H1 (cell line): ENCODE data around the gene SWI5. TPM values are rescaled to one million over a fixed set of nuclear protein-coding genes. Genes with fewer than 3 reads are reported as not detected.

Experiments used
- CTCF ChIA-PET: fragments of 300-600 bp; sonication (Branson Sonifier 250); formaldehyde crosslinking; loops from one replicate; lab custom pipeline; 2021; ENCODE audit not compliant: partially characterized antibody; lab: Charles Lee
- POLR2A ChIA-PET: fragments of 300-600 bp; sonication (Branson Sonifier 250); formaldehyde crosslinking; loops from one replicate; lab custom pipeline; 2021; ENCODE audit warnings: inconsistent platforms; ENCODE audit not compliant: partially characterized antibody; lab: Charles Lee
- DNase-seq, 2 experiments: peaks; one replicate each; pipeline versions ENCODE4 v3.0.0 to v3.0.0-alpha.2; 2010 to 2022; ENCODE audit warnings: low spot score in 2 of 2, low read depth in 1 of 2, mixed read lengths in 1 of 2
- FAIRE-seq: peaks from 2 replicates; lab custom pipeline; 2011; peaks lifted over from hg19 to GRCh38; lab: Jason Lieb, UNC
- H2AFZ ChIP-seq: 2 replicates; pipeline ENCODE4 v1.8.1; 2012; ENCODE audit warnings: low read length, inconsistent platforms
- H2AK5ac ChIP-seq: 2 replicates; pipeline ENCODE4 v1.6.1; 2013; ENCODE audit warnings: low read depth, low read length
- H2BK120ac ChIP-seq: replicated peaks from 2 replicates; pipeline ENCODE3; 2013; ENCODE audit warnings: low read depth, low read length, inconsistent platforms
- H2BK12ac ChIP-seq: 2 replicates; pipeline ENCODE4 v1.6.1; 2013; ENCODE audit warnings: low read depth, low read length
- H2BK15ac ChIP-seq: 2 replicates; pipeline ENCODE4 v1.6.1; 2013; ENCODE audit warnings: low read length
- H2BK20ac ChIP-seq: 2 replicates; pipeline ENCODE4 v1.6.1; 2013; ENCODE audit warnings: low read length
- H2BK5ac ChIP-seq: 2 replicates; pipeline ENCODE4 v1.6.1; 2013; ENCODE audit warnings: low read depth, low read length
- H3K14ac ChIP-seq: 2 replicates; pipeline ENCODE4 v1.6.1; 2013; ENCODE audit warnings: inconsistent platforms; ENCODE audit not compliant: insufficient read length
- H3K18ac ChIP-seq: 2 replicates; pipeline ENCODE4 v1.6.1; 2013; ENCODE audit warnings: low read length; ENCODE audit errors: extremely low read depth
- H3K23ac ChIP-seq: 2 replicates; pipeline ENCODE4 v1.6.1; 2013; ENCODE audit warnings: inconsistent platforms; ENCODE audit not compliant: insufficient read length
- H3K23me2 ChIP-seq: 2 replicates; pipeline ENCODE4 v1.6.1; 2013; ENCODE audit warnings: low read depth, low read length
- H3K27ac ChIP-seq: 2 replicates; pipeline ENCODE4 v1.6.1; 2011; ENCODE audit warnings: low read depth, low read length, inconsistent platforms
- H3K27me3 ChIP-seq, 4 experiments: replicated peaks in 1 of 4; 1 replicate in 1 of 4; 2 replicates in 3 of 4; pipeline versions ENCODE4 v1.6.1 to v1.8.1; 2011 to 2013; ENCODE audit warnings: low read length in 3 of 4, mild to moderate bottlenecking in 3 of 4, inconsistent platforms in 2 of 4, mixed read lengths in 2 of 4, moderate library complexity in 1 of 4; ENCODE audit not compliant: control insufficient read depth in 3 of 4, insufficient read depth in 3 of 4; ENCODE audit errors: extremely low read depth in 1 of 4
- H3K36me3 ChIP-seq, 4 experiments: 2 replicates each; pipeline versions ENCODE4 v1.6.1 to v1.8.1; 2011 to 2013; ENCODE audit warnings: mild to moderate bottlenecking in 4 of 4, low read length in 3 of 4, moderate library complexity in 2 of 4, control low read depth in 1 of 4, inconsistent platforms in 1 of 4; ENCODE audit not compliant: insufficient read depth in 4 of 4, control insufficient read depth in 2 of 4
- H3K4ac ChIP-seq: replicated peaks from 2 replicates; pipeline ENCODE3; 2013; ENCODE audit warnings: low read length, low read depth, mixed read lengths, inconsistent platforms; ENCODE audit not compliant: insufficient read length
- H3K4me1 ChIP-seq, 4 experiments: replicated peaks in 1 of 4; 1 replicate in 1 of 4; 2 replicates in 3 of 4; pipeline versions ENCODE4 v1.6.1 to v1.8.1; 2011 to 2013; ENCODE audit warnings: low read length in 3 of 4, inconsistent platforms in 2 of 4, mixed read lengths in 1 of 4; ENCODE audit not compliant: insufficient read depth in 4 of 4, control insufficient read depth in 3 of 4
- H3K4me2 ChIP-seq, 2 experiments: 2 replicates each; pipeline versions ENCODE4 v1.6.1 to v1.8.1; 2011 to 2013; ENCODE audit warnings: low read depth in 2 of 2, low read length in 2 of 2, control low read depth in 1 of 2, inconsistent platforms in 1 of 2, mild to moderate bottlenecking in 1 of 2; ENCODE audit not compliant: insufficient read depth in 1 of 2
- H3K4me3 ChIP-seq, 4 experiments: fragments of 200-600, 300-600 bp in 1 of 4; sonication (generic), shearing (Covaris generic), sonication (Bioruptor Twin) in 1 of 4; 2 replicates each; pipeline versions ENCODE4 v1.5.1 to v1.8.1; 2011 to 2016; ENCODE audit warnings: low read length in 4 of 4, low read depth in 3 of 4, control low read depth in 2 of 4, inconsistent platforms in 2 of 4, mild to moderate bottlenecking in 2 of 4, mixed read lengths in 1 of 4, moderate library complexity in 1 of 4; ENCODE audit not compliant: insufficient read depth in 2 of 4; ENCODE audit errors: extremely low read depth in 1 of 4
- H3K56ac ChIP-seq: replicated peaks from 2 replicates; pipeline ENCODE3; 2013; ENCODE audit warnings: low read depth, mild to moderate bottlenecking, mixed read lengths, low read length, inconsistent platforms; ENCODE audit not compliant: insufficient read length
- H3K79me1 ChIP-seq: 2 replicates; pipeline ENCODE4 v1.6.1; 2013; ENCODE audit warnings: low read depth, low read length, control low read depth
- H3K79me2 ChIP-seq, 2 experiments: 2 replicates each; pipeline versions ENCODE4 v1.6.1 to v1.8.1; 2012 to 2013; ENCODE audit warnings: low read length in 2 of 2, mild to moderate bottlenecking in 2 of 2, inconsistent platforms in 1 of 2; ENCODE audit not compliant: insufficient read depth in 2 of 2, control insufficient read depth in 1 of 2
- H3K9ac ChIP-seq, 4 experiments: replicated peaks in 1 of 4; 1 replicate in 1 of 4; 2 replicates in 3 of 4; pipeline versions ENCODE4 v1.6.1 to v1.8.1; 2011 to 2013; ENCODE audit warnings: low read depth in 3 of 4, low read length in 3 of 4, control low read depth in 2 of 4, mild to moderate bottlenecking in 2 of 4, moderate library complexity in 2 of 4, inconsistent platforms in 1 of 4; ENCODE audit errors: extremely low read depth in 1 of 4
- H3K9me3 ChIP-seq, 2 experiments: 2 replicates each; pipeline versions ENCODE4 v1.6.1 to v1.8.1; 2012 to 2013; ENCODE audit warnings: mild to moderate bottlenecking in 2 of 2, moderate library complexity in 2 of 2, control low read depth in 1 of 2, inconsistent platforms in 1 of 2, low read depth in 1 of 2, low read length in 1 of 2, mixed read lengths in 1 of 2; ENCODE audit not compliant: insufficient read depth in 2 of 2
- H4K20me1 ChIP-seq, 2 experiments: replicated peaks in 1 of 2; 2 replicates each; pipeline versions ENCODE3 to v1.8.1; 2011 to 2013; ENCODE audit warnings: inconsistent platforms in 2 of 2, low read length in 2 of 2, mild to moderate bottlenecking in 1 of 2; ENCODE audit not compliant: insufficient read depth in 2 of 2, control insufficient read depth in 1 of 2
- H4K5ac ChIP-seq: 2 replicates; pipeline ENCODE4 v1.6.1; 2013; ENCODE audit warnings: low read length, low read depth, mixed read lengths, inconsistent platforms; ENCODE audit not compliant: insufficient read length
- H4K8ac ChIP-seq: 2 replicates; pipeline ENCODE4 v1.8.0; 2013; ENCODE audit warnings: mild to moderate bottlenecking, moderate library complexity, low read length, inconsistent platforms; ENCODE audit not compliant: insufficient read depth; ENCODE audit errors: extremely low read depth
- H4K91ac ChIP-seq: replicated peaks from 2 replicates; pipeline ENCODE3; 2013; ENCODE audit warnings: low read length, mixed read lengths, inconsistent platforms; ENCODE audit not compliant: insufficient read length
- BACH1 ChIP-seq: IDR thresholded peaks from 2 replicates; pipeline ENCODE4 v1.6.1; 2012; ENCODE audit warnings: low read length, improper control_type of control experiment
- CBX5 ChIP-seq: fragments of 300-800, 300-1000 bp; sonication (generic); IDR thresholded peaks from 2 replicates; pipeline ENCODE4 v1.7.1; 2016; ENCODE audit warnings: antibody characterized with exemption, low read length, low read depth
- CBX8 ChIP-seq: fragments of 300-800, 300-1000 bp; sonication (generic); IDR thresholded peaks from 2 replicates; pipeline ENCODE4 v1.7.1; 2016; ENCODE audit warnings: low read depth, low read length, borderline replicate concordance
- KDM5A ChIP-seq: fragments of 200-600 bp; IDR thresholded peaks from 2 replicates; pipeline ENCODE4 v1.7.1; 2012; ENCODE audit warnings: mild to moderate bottlenecking, low read length, inconsistent platforms, mixed read lengths
- POLR2AphosphoS5 ChIP-seq: IDR thresholded peaks from 2 replicates; pipeline ENCODE4 v1.6.1; 2011; ENCODE audit warnings: low read depth, low read length
- RAD21 ChIP-seq, 2 experiments: IDR thresholded peaks in 1 of 2; conservative IDR thresholded peaks in 1 of 2; 2 replicates each; pipeline ENCODE4 v1.6.1; 2011; ENCODE audit warnings: low read depth in 2 of 2, low read length in 2 of 2, improper control_type of control experiment in 1 of 2, inconsistent platforms in 1 of 2, mild to moderate bottlenecking in 1 of 2, moderate library complexity in 1 of 2
- SP1 ChIP-seq: IDR thresholded peaks from 2 replicates; pipeline ENCODE4 v1.6.1; 2011; ENCODE audit warnings: low read depth, low read length
- WGBS, 2 experiments: shearing (Covaris generic) in 1 of 2; methylation state at CpG; one replicate each; pipeline versions ENCODE4 v1.1.6 to v1.1.7; 2013 to 2015; ENCODE audit warnings: low lambda C conversion rate in 2 of 2, mixed read lengths in 2 of 2, inconsistent platforms in 1 of 2, low coverage in 1 of 2, missing lambda C conversion rate in 1 of 2; ENCODE audit not compliant: insufficient replicate concordance in 2 of 2, insufficient coverage in 1 of 2, insufficient read length in 1 of 2; ENCODE audit errors: extremely low coverage in 1 of 2, missing lambda C conversion rate in 1 of 2; 5-methylcytosine and 5-hydroxymethylcytosine counted together
- polyA plus RNA-seq, 7 experiments: library from polyadenylated mRNA; depleted of rRNA in 3 of 7; stranded (reverse) in 5 of 7; unstranded in 2 of 7; fragments of >200 nt in 5 of 7; fragments of 200-250 nt in 2 of 7; gene quantifications; 1 replicate in 5 of 7; 2 replicates in 1 of 7; 4 replicates in 1 of 7; pipeline versions ENCODE4 v1.2.1 to v1.2.3, GENCODE V29; 2011 to 2013; ENCODE audit warnings: missing spikeins in 2 of 7, mixed read lengths in 2 of 7
- total RNA-seq: library from RNA; stranded (reverse); fragmentation: NEBNext Ultra II Directional; extraction: Animal tissue kit (Norgen Biotek cat#: 25700); gene quantifications from 2 replicates; pipeline ENCODE4 v1.2.1, GENCODE V29; 2021
- TF ChIP-seq, protein P1 (sequence below), 3 experiments: IDR thresholded peaks; 1 replicate in 2 of 3; 2 replicates in 1 of 3; pipeline versions ENCODE4 v1.5.1 to v1.6.1; 2011; ENCODE audit warnings: low read length in 3 of 3, mild to moderate bottlenecking in 3 of 3, inconsistent platforms in 2 of 3, low read depth in 1 of 3, moderate library complexity in 1 of 3; ENCODE audit not compliant: insufficient read depth in 1 of 3; ENCODE audit errors: control extremely low read depth in 1 of 3
- TF ChIP-seq, protein P2 (sequence below): IDR thresholded peaks from 2 replicates; pipeline ENCODE4 v1.6.1; 2011; ENCODE audit warnings: low read length, improper control_type of control experiment
- TF ChIP-seq, protein P3 (sequence below): IDR thresholded peaks from 2 replicates; pipeline ENCODE4 v1.6.1; 2011; ENCODE audit warnings: low read depth, mild to moderate bottlenecking, low read length; ENCODE audit not compliant: insufficient read depth

SWI5 gene
- total and polyA plus RNA-seq, 2 of the 8 experiments (the other 6 are each of a cell fraction or from before 2014, with no cell fraction given), result 29.0 to 59.5 TPM

DNA sequence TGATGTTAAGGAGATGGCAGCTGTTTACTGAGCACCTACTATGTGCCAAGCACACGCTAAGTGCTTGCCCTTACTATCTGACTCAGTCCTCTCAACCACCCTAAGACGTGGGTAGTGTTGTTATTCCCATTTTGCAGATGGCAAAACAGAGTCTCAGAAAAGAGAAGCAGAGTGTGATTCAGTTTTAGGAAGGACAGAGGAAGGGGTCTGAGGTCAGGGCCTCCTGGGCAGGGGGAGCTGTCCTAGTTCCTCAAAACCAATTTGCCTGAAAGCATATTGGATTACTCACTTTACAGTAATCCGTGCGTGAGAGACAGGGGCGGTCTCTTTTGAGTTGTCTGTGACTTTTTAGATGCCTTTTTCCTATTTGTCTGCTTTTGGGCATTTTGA lies 49.7 kb upstream of the SWI5 start:
- H3K36me3 ChIP-seq, result peaks cover 2 to 8% (median 5%) of the 10 kb centered on the region in 4 experiments; a peak in 4 of 8 replicates
- H2BK5ac ChIP-seq, result no peak overlapping the region
- FAIRE-seq, result no peak
- no peak overlapping the region for H3K56ac ChIP-seq
- H2AK5ac ChIP-seq, result no peak overlapping the region
- H3K4ac ChIP-seq, result no peak overlapping the region
- H2BK20ac ChIP-seq, result no peak overlapping the region
- H3K79me2 ChIP-seq, result no peaks in the 10 kb centered on the region
- H3K9ac ChIP-seq, result no peak overlapping the region; a peak in 1 of 7 replicates
- no peaks in the 10 kb centered on the region for H3K9me3 ChIP-seq
- 86% methylated on average over 5 of the region's 5 CpGs; no CpG with 5 or more reads in 1 of the 2 experiments for WGBS, 2 experiments
- H2AFZ ChIP-seq, result no peak overlapping the region
- ChIA-PET CTCF (no interaction called here), POLR2A (interaction anchor here (1.2 to 3.1 kb wide), 2 partner anchors 13 to 26 kb away, joined by 3 to 7 read pairs; no protein-coding TSS in a partner anchor)
- H4K5ac ChIP-seq, result no peak overlapping the region
- H3K27me3 ChIP-seq, result no peaks in the 10 kb centered on the region
- H2BK120ac ChIP-seq, result no peak overlapping the region
- no peak overlapping the region for H3K4me2 ChIP-seq
- no peak overlapping the region for H2BK15ac ChIP-seq
- H3K4me3 ChIP-seq, result no peak overlapping the region
- H3K23ac ChIP-seq, result no peak overlapping the region
- no peak for DNase-seq
- no peak overlapping the region for H2BK12ac ChIP-seq
- peaks cover 0 to 3% of the 10 kb centered on the region in 2 experiments for H4K20me1 ChIP-seq
- H3K27ac ChIP-seq, result no peak overlapping the region
- no peak overlapping the region for H3K14ac ChIP-seq
- H3K4me1 ChIP-seq, result no peaks in the 10 kb centered on the region
- H3K23me2 ChIP-seq, result no peaks in the 10 kb centered on the region
- no peaks in the 10 kb centered on the region for H3K79me1 ChIP-seq
- H4K91ac ChIP-seq, result no peak overlapping the region
- no peak overlapping the region for H4K8ac ChIP-seq
- no peak overlapping the region for H3K18ac ChIP-seq
- no peak for TF ChIP-seq CBX5
- TF ChIP-seq, protein P1, sequence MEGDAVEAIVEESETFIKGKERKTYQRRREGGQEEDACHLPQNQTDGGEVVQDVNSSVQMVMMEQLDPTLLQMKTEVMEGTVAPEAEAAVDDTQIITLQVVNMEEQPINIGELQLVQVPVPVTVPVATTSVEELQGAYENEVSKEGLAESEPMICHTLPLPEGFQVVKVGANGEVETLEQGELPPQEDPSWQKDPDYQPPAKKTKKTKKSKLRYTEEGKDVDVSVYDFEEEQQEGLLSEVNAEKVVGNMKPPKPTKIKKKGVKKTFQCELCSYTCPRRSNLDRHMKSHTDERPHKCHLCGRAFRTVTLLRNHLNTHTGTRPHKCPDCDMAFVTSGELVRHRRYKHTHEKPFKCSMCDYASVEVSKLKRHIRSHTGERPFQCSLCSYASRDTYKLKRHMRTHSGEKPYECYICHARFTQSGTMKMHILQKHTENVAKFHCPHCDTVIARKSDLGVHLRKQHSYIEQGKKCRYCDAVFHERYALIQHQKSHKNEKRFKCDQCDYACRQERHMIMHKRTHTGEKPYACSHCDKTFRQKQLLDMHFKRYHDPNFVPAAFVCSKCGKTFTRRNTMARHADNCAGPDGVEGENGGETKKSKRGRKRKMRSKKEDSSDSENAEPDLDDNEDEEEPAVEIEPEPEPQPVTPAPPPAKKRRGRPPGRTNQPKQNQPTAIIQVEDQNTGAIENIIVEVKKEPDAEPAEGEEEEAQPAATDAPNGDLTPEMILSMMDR (IDR thresholded peaks at IDR 0.05; ENCODE audit: control extremely low read depth in 1 of 3, insufficient read depth in 1 of 3, low read depth in 1 of 3, low read length in 3 of 3), result no peak
- no peak for TF ChIP-seq SP1
- TF ChIP-seq RAD21 (IDR thresholded peaks at IDR 0.05 in 1 of 2, conservative IDR thresholded peaks at IDR 0.05 in 1 of 2; ENCODE audit: low read depth in 2 of 2, low read length in 2 of 2), result no peak
- TF ChIP-seq BACH1, result no peak
- TF ChIP-seq, protein P2, sequence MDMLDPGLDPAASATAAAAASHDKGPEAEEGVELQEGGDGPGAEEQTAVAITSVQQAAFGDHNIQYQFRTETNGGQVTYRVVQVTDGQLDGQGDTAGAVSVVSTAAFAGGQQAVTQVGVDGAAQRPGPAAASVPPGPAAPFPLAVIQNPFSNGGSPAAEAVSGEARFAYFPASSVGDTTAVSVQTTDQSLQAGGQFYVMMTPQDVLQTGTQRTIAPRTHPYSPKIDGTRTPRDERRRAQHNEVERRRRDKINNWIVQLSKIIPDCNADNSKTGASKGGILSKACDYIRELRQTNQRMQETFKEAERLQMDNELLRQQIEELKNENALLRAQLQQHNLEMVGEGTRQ, result no peak
- TF ChIP-seq CBX8, result no peak
- TF ChIP-seq KDM5A, result no peak
- TF ChIP-seq, protein P3, sequence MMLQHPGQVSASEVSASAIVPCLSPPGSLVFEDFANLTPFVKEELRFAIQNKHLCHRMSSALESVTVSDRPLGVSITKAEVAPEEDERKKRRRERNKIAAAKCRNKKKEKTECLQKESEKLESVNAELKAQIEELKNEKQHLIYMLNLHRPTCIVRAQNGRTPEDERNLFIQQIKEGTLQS, result no peak
- TF ChIP-seq POLR2AphosphoS5, result no peak
